Endothelial cell of umbilical vein (primary cell): ENCODE measurements around the gene FAM13B. TPM values are rescaled to one million over a fixed set of nuclear protein-coding genes. Genes with fewer than 3 reads are reported as not detected.

ENCODE experiments used
- BruUV-seq: library from RNA; stranded (reverse); fragments of 400-500 nt; replicated peaks from 2 replicates; lab custom pipeline; 2021; lab: Mats Ljungman, UMichigan
- CTCF ChIA-PET: fragments of 300-600, 350-600 bp; sonication (Branson Sonifier 250); formaldehyde crosslinking; loops from one replicate; lab custom pipeline; 2021; ENCODE audit warnings: antibody characterized with exemption, inconsistent platforms; lab: Charles Lee
- POLR2A ChIA-PET: fragments of 300-600, 350-600 bp; sonication (Branson Sonifier 250); formaldehyde crosslinking; loops from one replicate; lab custom pipeline; 2021; ENCODE audit warnings: antibody characterized with exemption, inconsistent platforms; lab: Charles Lee
- DNase-seq: peaks from one replicate; pipeline ENCODE4 v3.0.0-alpha.2; 2011; ENCODE audit warnings: low read depth, low spot score
- FAIRE-seq: peaks from 2 replicates; lab custom pipeline; 2011; peaks lifted over from hg19 to GRCh38; lab: Jason Lieb, UNC
- H2AFZ ChIP-seq: 2 replicates; pipeline ENCODE4 v1.6.0; 2012; ENCODE audit warnings: low read depth, low read length, control low read depth, inconsistent platforms
- H3K27ac ChIP-seq: 2 replicates; pipeline ENCODE4 v1.5.1; 2011; ENCODE audit warnings: low read depth, mild to moderate bottlenecking, control low read depth, low read length, moderate library complexity; ENCODE audit not compliant: insufficient read depth
- H3K27me3 ChIP-seq, 2 experiments: 2 replicates each; pipeline versions ENCODE4 v1.6.0 to v1.6.1; 2011; ENCODE audit warnings: low read length in 2 of 2, mixed read lengths in 1 of 2; ENCODE audit not compliant: control insufficient read depth in 2 of 2, insufficient read depth in 2 of 2
- H3K36me3 ChIP-seq, 2 experiments: 2 replicates in 1 of 2; 3 replicates in 1 of 2; pipeline ENCODE4 v1.5.1; 2011; ENCODE audit warnings: low read length in 2 of 2, mild to moderate bottlenecking in 1 of 2, moderate library complexity in 1 of 2; ENCODE audit not compliant: control insufficient read depth in 2 of 2, insufficient read depth in 2 of 2; ENCODE audit errors: extremely low read depth in 1 of 2
- H3K4me1 ChIP-seq: 3 replicates; pipeline ENCODE4 v1.5.1; 2011; ENCODE audit warnings: mild to moderate bottlenecking, low read length; ENCODE audit not compliant: control insufficient read depth, insufficient read depth; ENCODE audit errors: extremely low read depth
- H3K4me2 ChIP-seq: 2 replicates; pipeline ENCODE4 v1.6.1; 2011; ENCODE audit warnings: low read length, control low read depth, mixed read lengths; ENCODE audit not compliant: insufficient read depth
- H3K4me3 ChIP-seq, 3 experiments: fragments of 200-600 bp in 1 of 3; sonication (generic), shearing (Covaris generic) in 1 of 3; replicated peaks in 1 of 3; 2 replicates each; pipeline ENCODE4 v1.5.1; 2011 to 2016; ENCODE audit warnings: control low read depth in 3 of 3, low read length in 3 of 3, mild to moderate bottlenecking in 2 of 3, inconsistent platforms in 1 of 3, low read depth in 1 of 3, moderate library complexity in 1 of 3; ENCODE audit not compliant: insufficient read depth in 1 of 3
- H3K79me2 ChIP-seq: 2 replicates; pipeline ENCODE4 v1.6.0; 2012; ENCODE audit warnings: low read length, inconsistent platforms; ENCODE audit not compliant: control insufficient read depth, insufficient read depth
- H3K9ac ChIP-seq: replicated peaks from 2 replicates; pipeline ENCODE3; 2011; ENCODE audit warnings: low read length, control low read depth; ENCODE audit not compliant: insufficient read depth; ENCODE audit errors: extremely low read depth
- H3K9me1 ChIP-seq: replicated peaks from 3 replicates; pipeline ENCODE4 v1.6.0; 2011; ENCODE audit warnings: mild to moderate bottlenecking, low read length; ENCODE audit not compliant: control insufficient read depth, insufficient read depth; ENCODE audit errors: extremely low read depth
- H3K9me3 ChIP-seq: replicated peaks from 2 replicates; pipeline ENCODE4 v1.5.1; 2012; ENCODE audit warnings: low read length, inconsistent platforms; ENCODE audit not compliant: control insufficient read depth, insufficient read depth
- H4K20me1 ChIP-seq: replicated peaks from 2 replicates; pipeline ENCODE3; 2011; ENCODE audit warnings: mild to moderate bottlenecking, low read length; ENCODE audit not compliant: control insufficient read depth, insufficient read depth; ENCODE audit errors: extremely low read depth
- EZH2 ChIP-seq: IDR thresholded peaks from 2 replicates; pipeline ENCODE4 v1.6.1; 2012; ENCODE audit warnings: borderline replicate concordance, low read depth, mild to moderate bottlenecking, moderate library complexity, low read length, inconsistent platforms; ENCODE audit not compliant: severe bottlenecking
- FOS ChIP-seq: IDR thresholded peaks from 2 replicates; pipeline ENCODE4 v1.6.1; 2011; ENCODE audit warnings: mild to moderate bottlenecking, low read length, moderate library complexity, borderline replicate concordance; ENCODE audit not compliant: insufficient read depth
- GATA2 ChIP-seq: IDR thresholded peaks from 2 replicates; pipeline ENCODE4 v1.7.0; 2011; ENCODE audit warnings: low read depth, mild to moderate bottlenecking, moderate library complexity, mixed read lengths, low read length; ENCODE audit not compliant: insufficient read length, insufficient read depth
- JUN ChIP-seq: IDR thresholded peaks from 2 replicates; pipeline ENCODE4 v1.6.1; 2011; ENCODE audit warnings: borderline replicate concordance, low read depth; ENCODE audit not compliant: insufficient read length, insufficient read depth
- POLR2A ChIP-seq: IDR thresholded peaks from 2 replicates; pipeline ENCODE4 v1.6.1; 2012; ENCODE audit warnings: low read depth, mild to moderate bottlenecking, control low read depth, low read length
- POLR2AphosphoS5 ChIP-seq: IDR thresholded peaks from 2 replicates; pipeline ENCODE4 v1.6.1; 2012; ENCODE audit warnings: low read depth, mild to moderate bottlenecking, control low read depth, low read length, moderate library complexity; ENCODE audit not compliant: insufficient read depth
- dilution Hi-C: fragments of 300-500 bp; cut with MboI; formaldehyde crosslinking; loops from one replicate; pipeline ENCODE4 v1.15.0; 2019; ENCODE audit warnings: low sequenced_read_pairs; ENCODE audit not compliant: extremely low pct_ligation_motif_present
- intact Hi-C: fragments of 100-400 bp; cut with micrococcal nuclease; formaldehyde crosslinking; loops from one replicate; pipeline ENCODE4 v1.10.0; 2022
- polyA plus RNA-seq, 4 experiments: library from polyadenylated mRNA; depleted of rRNA in 3 of 4; stranded (reverse) in 3 of 4; unstranded in 1 of 4; fragments of >200 nt; gene quantifications; 2 replicates each; pipeline versions ENCODE4 v1.2.1 to v1.2.3, GENCODE V29; 2011 to 2012; ENCODE audit warnings: missing spikeins in 1 of 4
- total RNA-seq: library from RNA; stranded (reverse); gene quantifications from 2 replicates; pipeline ENCODE4 v1.2.3, GENCODE V29; 2021
- TF ChIP-seq, protein P1 (sequence below): IDR thresholded peaks from 2 replicates; pipeline ENCODE4 v1.6.1; 2011; ENCODE audit not compliant: insufficient read depth, insufficient read length
- TF ChIP-seq, protein P2 (sequence below), 2 donors: IDR thresholded peaks; 1 replicate in 1 of 2; 2 replicates in 1 of 2; pipeline ENCODE4 v1.5.1; 2011; ENCODE audit warnings: low read length in 2 of 2, mild to moderate bottlenecking in 2 of 2, moderate library complexity in 2 of 2, control low read depth in 1 of 2, inconsistent platforms in 1 of 2, low read depth in 1 of 2; ENCODE audit not compliant: insufficient read depth in 1 of 2; ENCODE audit errors: extremely low read depth in 1 of 2

Gene FAM13B
- total and polyA plus RNA-seq, 2 donors (not counting 3 experiments of a cell fraction or from before 2014, with no cell fraction given) = 8.7 to 25.4 TPM

DNA sequence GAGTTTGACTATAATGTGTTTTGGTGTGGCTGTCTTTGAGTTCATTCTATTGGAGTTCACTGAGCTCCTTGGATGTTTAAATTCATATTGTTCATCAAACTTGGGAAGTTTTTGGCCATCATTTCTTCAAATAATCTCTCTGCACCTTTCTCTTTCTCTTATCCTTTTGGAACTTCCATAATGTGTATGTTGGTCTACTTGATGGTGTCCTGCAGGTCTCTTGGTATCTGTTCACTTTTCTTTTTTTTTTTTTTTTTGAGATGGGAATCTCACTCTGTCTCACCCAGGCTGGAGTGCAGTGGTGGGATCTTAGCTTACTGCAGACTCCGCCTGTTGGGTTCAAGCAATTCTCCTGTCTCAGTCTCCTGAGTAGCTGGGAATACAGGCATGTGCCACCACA, 116.0 kb downstream of the FAM13B start:
- Histone ChIP-seq H3K9me1 (no peaks in the 10 kb centered on the region), H3K79me2 (no peaks in the 10 kb centered on the region), H3K4me1 (no peaks in the 10 kb centered on the region), H2AFZ (no peak overlapping the region), H3K36me3 (no peaks in the 10 kb centered on the region), H3K27ac (no peak overlapping the region), H3K4me3 (no peak overlapping the region), H3K4me2 (no peak overlapping the region), H3K9ac (no peak overlapping the region), H3K27me3 (no peaks in the 10 kb centered on the region), H3K9me3 (no peaks in the 10 kb centered on the region), H4K20me1 (no peaks in the 10 kb centered on the region)
- FAIRE-seq (no peak), DNase-seq (no peak)
- intact Hi-C loops = no loop called here
- POLR2A ChIA-PET = no interaction called here
- dilution Hi-C loops = no loop called here
- TF ChIP-seq POLR2AphosphoS5 (no peak), FOS (no peak), JUN (no peak), EZH2 (no peak), GATA2 (no peak), POLR2A (no peak)
- TF ChIP-seq, protein P1, sequence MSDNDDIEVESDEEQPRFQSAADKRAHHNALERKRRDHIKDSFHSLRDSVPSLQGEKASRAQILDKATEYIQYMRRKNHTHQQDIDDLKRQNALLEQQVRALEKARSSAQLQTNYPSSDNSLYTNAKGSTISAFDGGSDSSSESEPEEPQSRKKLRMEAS = no peak
- TF ChIP-seq, protein P2, sequence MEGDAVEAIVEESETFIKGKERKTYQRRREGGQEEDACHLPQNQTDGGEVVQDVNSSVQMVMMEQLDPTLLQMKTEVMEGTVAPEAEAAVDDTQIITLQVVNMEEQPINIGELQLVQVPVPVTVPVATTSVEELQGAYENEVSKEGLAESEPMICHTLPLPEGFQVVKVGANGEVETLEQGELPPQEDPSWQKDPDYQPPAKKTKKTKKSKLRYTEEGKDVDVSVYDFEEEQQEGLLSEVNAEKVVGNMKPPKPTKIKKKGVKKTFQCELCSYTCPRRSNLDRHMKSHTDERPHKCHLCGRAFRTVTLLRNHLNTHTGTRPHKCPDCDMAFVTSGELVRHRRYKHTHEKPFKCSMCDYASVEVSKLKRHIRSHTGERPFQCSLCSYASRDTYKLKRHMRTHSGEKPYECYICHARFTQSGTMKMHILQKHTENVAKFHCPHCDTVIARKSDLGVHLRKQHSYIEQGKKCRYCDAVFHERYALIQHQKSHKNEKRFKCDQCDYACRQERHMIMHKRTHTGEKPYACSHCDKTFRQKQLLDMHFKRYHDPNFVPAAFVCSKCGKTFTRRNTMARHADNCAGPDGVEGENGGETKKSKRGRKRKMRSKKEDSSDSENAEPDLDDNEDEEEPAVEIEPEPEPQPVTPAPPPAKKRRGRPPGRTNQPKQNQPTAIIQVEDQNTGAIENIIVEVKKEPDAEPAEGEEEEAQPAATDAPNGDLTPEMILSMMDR (IDR thresholded peaks at IDR 0.05; ENCODE audit: extremely low read depth in 1 of 2, insufficient read depth in 1 of 2, low read depth in 1 of 2, low read length in 2 of 2) = no peak
- no TSS peak for BruUV-seq
- CTCF ChIA-PET = interaction anchor here (1.5 to 2.1 kb wide), 2 partner anchors 28 to 138 kb away, joined by 4 to 7 read pairs; partner anchors contain the start of gene PKD2L2
